DLD1 (cell line): ENCODE measurements around the gene SLC12A8.

Source experiments
- in situ Hi-C: cut with HindIII; loops from 2 replicates; pipeline ENCODE4 v1.10.0; 2017; ENCODE audit warnings: low sequenced_read_pairs

The SLC12A8 gene

DNA sequence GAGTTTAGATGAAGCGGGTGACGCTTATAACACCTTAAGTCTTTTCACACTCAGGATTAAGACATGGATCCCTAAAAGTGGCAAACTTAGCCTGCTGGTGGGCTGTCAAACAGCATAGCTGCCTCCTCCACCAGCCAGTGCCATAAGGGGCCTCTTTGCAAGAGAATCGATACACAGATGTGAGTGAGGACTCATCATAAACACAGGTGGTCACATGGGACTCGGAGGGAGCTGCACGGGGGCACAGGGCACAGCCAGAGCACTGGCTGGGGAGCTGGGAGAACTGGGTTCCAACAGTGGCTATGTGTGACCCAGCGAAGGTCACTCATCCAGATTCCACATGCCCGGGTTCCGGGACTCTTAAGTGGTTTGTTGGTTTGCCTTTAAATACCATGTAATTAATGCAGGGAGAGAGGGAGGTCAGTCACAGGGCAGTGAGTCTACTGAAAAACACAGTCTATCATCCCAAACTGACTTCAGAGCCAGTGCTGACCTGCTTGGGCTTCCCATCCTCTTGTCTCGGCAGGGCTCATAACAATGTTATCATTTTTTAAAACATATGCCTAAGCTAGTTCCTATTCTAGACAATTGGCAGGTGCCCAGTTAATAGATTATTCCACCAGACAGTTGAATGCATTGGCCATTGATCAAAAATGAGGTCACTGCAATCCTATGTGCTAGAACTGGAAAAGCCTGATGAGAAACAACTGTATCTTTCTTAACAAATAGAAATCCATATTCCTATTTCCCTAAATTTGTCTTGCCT is 51.8 kb downstream of the SLC12A8 start:
- in situ Hi-C loops, result no loop called here

DNA sequence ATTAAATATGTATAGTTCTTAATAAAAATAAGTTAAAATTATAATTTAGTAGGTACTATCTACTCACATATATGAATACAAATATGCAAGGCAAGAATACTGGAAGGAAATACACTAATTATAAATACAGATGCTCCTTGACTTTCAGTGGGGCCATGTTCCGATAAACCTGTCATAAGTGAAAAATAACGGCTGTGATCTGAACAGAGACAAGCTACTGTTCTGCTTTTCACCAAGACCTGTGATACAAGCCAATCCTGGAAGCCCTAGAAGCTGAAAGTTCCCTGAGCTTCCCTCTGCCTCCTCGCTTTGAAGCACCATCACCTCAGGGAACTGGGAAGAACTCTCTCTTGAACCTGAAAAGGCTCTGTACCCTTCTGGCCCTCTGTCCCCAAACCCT is 55.4 kb downstream of the SLC12A8 start:
- in situ Hi-C loops, result no loop called here

- in situ Hi-C loops, result no loop called here
Observed at GRCh38 chr3:125156456-125156855, 56.1 kb downstream of the SLC12A8 start.

GRCh38 chr3:125154800-125155269 is 57.7 kb downstream of the SLC12A8 start:
- in situ Hi-C loops, result no loop called here

DNA sequence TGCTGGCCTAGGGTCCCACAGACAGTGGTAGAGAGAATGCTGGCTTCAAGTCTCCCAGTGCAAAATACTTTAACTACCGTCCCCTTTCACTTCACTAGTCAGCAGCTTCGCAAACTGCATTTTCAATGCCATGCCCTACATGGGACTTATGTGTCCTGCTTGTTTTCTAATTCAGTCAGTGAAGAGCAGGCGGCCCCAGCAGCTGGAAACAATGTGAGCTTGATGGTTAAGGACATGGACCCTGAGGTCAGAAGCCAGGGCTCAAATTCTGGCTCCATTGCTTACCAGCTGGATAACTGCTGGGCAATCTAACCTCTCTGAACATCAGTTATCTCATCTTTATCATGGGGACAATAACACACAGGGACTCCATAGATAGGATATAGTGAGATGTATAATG is 58.4 kb downstream of the SLC12A8 start:
- in situ Hi-C loops, result no loop called here

- in situ Hi-C loops, result no loop called here
Observed at GRCh38 chr3:125152951-125153350, 59.6 kb downstream of the SLC12A8 start.

DNA sequence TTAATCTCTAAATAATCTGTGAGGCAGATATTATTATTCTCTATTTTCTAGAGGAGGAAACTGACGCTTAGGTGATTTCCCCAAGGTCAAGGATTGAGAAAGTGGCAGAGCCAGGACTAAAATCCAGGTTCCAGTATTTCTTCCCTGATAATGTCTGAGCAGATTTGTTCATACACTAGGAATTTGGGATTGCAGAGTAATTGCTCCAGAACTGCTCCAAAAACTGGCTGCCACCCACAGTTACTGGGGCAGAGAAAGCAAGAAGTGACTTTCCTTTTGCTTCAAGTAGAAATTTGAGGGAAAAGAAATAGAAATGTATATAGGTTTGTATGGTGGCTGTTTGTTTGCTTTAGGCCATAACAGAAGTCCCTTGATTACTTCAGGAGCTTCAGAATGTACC is 60.6 kb downstream of the SLC12A8 start:
- in situ Hi-C loops, result no loop called here

DNA sequence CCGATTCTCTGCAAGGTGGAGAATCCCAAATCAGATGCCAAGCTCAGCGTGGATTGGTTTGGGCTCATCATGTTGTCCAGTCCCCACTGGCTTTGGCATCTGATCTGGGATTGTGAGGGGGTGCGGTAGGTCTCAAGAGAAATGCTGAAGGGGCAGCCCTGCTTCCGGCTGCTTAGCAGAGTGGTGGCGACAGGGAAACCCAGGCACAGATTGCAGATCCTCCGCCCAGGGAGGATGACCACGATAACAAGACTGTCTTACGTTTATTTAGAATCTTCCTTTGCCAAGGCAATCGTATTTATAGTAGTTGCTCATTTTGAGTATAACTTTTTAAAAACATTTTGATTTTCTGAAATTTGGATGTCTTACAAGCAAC is 61.1 kb downstream of the SLC12A8 start:
- in situ Hi-C loops, result no loop called here

- in situ Hi-C loops, result no loop called here
Observed at GRCh38 chr3:125150525-125151441, 61.8 kb downstream of the SLC12A8 start.

DNA sequence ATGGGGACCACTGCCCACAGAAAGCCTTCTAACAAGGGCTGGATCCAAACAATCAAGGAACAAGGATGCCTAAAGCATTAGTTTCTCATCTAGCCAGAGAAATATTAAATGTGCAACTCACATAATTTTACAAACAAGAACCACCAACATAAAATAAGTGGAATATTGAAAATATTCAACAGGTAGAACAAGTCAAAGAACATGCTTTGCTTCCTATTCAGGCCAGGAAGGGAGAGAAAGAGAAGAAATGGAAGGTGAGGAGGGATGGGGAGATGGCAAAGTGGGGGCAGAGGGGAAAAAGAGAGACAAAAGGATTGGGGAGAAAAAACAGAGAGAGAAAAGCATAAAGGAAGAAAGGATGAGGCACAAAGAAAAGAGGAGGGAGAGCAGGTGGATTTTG is 63.1 kb downstream of the SLC12A8 start:
- in situ Hi-C loops, result no loop called here

DNA sequence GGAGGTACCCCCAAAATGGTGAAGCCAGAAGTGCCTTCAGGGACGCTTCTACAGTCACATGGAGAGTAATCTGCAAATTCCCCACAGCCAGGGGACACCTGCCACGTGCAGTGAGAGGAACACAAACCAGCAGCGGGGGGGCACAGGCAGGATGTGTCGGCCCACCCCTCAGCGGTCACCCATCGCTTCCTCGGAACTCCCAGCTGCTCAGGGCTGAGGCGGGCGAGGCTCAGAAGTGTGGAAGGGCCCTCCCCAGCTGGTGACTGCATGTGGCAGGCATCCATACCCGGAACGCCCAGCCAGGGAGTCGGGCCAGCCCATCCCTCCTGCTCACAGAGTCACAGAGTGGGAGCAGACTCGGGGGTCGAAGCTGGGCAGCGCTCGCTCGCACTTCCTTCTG is 63.7 kb downstream of the SLC12A8 start:
- in situ Hi-C loops, result no loop called here

GRCh38 chr3:125148016-125148812 is 64.3 kb downstream of the SLC12A8 start:
- in situ Hi-C loops, result no loop called here

DNA sequence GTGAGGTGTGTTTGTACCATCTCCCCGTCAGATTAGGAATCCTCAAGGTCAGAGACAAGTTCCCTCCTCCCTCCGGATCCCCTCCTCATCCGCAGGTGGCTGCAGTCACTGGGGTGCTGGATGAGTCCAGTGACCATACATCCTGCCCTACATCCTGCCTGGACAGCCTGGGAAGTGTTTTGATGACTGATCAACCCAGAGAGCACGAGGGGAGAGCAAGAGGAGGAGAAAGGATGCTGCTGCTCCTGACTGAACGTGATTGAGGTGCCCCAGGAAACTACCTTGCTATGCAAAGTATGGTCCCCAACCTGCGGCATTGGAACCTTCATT is 65.1 kb downstream of the SLC12A8 start:
- in situ Hi-C loops, result no loop called here

DNA sequence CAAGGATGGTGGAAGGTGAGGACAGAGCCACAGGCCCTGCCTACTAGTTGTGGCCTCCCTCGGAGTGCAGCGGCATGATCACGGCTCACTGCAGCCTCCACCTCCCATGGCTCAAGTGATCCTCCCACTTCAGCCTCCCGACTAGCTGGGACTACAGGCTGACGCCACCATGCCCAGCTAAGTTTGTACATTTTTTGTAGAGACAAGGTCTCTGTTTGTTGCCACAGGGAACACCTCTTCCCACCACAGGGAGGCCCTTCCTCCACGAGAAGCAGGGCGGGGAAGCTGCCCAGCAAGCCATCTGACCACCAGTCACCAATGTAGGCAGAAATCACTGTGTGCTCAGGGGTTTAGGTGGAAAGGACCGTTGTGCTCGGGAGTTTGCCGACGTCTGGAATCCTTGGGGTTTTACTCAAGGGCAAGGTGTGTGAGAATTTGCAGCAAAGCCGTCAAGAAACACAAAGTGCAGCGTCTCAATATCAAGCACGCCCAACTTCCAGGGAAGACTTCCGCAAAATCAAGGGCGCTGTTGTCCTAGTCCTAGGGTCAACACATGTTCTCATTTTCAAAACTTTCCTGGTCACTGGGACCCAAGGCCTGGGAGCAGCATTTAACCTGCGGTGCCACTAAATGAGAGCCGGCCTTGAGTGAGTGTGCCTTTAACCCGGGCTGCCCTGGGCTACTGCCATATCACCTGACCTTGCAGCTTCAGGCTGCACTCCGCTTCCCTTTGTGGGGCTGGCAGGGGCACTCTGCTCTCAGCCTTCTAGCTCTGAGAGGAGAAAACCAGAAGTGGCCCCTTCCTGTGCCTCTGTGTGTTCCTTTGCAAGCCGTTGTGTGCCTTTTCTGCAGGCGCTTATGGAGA is 65.7 kb downstream of the SLC12A8 start:
- in situ Hi-C loops, result no loop called here

DNA sequence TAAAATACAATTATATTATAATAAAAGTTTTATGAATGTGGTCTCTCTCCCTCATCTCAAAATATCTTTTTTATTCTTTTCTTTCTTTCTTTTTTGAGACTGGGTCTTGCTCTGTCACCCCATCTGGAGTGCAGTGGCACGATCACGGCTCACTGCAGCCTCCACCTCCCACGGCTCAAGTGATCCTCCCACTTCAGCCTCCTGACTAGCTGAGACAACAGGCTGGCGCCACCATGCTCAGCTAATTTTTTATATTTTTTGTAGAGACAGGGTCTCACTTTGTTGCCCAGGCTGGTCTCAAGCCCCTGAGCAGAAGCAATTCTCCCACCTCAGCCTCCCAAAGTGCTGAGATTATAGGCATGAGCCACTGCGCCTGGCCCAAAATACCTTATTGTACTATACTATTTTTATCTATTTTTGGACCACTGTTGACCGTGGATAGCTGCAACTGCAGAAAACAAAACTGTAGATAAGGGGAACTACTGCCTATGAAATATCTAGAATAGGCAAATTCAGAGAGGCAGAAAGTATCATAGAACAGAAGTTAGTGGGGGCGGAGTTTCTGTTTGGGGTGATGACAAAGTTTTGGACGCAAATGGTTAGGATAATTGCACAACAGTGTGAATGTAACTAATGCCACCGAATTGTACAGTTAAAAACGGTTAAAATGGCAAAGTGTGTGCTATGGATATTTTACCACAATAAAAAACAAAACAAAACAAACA is 66.6 kb downstream of the SLC12A8 start:
- in situ Hi-C loops, result no loop called here

- in situ Hi-C loops, result no loop called here
Observed at GRCh38 chr3:125144653-125145314, 67.8 kb downstream of the SLC12A8 start.

DNA sequence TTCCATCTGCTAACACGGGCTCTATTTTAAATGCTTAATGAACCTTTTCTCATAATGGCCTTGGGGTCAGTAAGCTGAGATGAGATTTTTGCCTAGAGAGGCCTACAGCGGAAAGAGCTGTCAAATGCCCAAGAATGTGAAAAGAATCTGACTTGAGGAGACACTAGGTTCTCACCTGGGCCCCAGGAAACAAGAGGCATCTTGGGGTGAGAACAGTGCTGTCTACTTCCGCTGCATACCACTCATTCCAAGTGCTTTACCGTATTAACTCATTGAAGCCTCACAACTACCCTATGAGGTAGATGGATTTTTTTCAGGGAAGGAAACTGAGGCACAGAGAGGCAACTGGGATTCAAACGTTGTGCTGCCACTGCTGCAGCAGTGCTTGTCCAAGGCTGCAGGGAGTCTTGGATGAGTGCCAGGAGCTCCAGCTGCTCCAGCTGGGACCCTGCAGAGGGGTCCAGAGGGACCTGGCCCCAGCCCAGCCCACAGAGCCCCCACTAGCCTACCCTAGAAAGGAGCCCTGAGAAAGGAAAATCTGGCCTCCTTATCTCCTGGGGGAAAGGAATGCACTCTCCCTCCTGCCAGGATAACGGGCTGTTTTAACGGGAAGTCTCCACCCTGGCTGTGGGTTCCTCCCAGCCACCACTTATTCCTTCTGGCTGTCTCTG is 68.4 kb downstream of the SLC12A8 start:
- in situ Hi-C loops, result no loop called here

DNA sequence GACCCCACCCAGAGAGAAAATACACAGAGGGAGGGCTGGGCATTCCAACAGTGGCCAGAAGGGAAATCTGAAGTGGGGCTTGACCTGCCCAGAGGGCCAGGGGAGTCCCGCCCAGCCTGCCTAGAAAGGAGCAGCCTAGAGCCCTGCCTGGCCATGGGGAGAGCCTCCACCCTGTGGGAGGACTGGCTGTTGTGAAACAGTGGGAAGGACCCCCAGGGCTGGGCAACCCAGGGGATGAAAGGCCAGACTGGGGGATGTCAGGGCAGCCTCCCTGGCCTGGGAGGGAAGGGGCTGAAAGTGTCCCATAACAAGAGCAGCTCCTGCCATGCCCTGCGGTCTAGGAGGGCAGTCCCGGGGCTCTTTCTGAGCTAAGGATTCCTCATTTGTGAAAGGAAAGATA is 69.0 kb downstream of the SLC12A8 start:
- in situ Hi-C loops, result no loop called here

DNA sequence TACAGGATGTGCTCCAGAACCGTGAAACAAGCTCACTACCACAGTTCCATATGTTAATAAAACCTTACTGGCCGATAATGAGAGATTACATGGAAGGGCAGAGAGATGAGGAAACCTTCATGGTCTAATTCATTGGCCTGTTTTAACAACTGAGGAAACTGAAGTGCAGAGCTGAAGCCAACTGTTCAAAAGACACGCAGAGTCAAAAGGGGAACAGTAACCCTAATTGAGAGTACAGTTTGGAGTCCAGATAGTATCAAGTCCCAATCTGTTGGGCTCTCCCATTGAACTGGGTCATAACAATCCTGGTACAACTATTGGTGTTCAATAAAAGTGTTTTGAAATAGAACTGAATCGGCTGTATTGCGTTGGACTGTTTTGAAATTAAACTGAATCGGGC is 69.6 kb downstream of the SLC12A8 start:
- in situ Hi-C loops, result no loop called here
